ENCODE measurements around the gene STK11.
"Not testable (repeated sequence)": the region's sequence is repeated elsewhere in the genome, so short reads cannot be mapped to it uniquely, and the experiment has no call there.

Gene STK11

GRCh38 chr19:1169411-1169791, 36.2 kb upstream of the STK11 start:
- in situ Hi-C loops (cut with HindIII; ENCODE audit: low sequenced_read_pairs): no loop called here

- in situ Hi-C loops (cut with HindIII; ENCODE audit: low sequenced_read_pairs): no loop called here
These were observed 35.4 kb upstream of the STK11 start for GRCh38 chr19:1169921-1170885.

DNA sequence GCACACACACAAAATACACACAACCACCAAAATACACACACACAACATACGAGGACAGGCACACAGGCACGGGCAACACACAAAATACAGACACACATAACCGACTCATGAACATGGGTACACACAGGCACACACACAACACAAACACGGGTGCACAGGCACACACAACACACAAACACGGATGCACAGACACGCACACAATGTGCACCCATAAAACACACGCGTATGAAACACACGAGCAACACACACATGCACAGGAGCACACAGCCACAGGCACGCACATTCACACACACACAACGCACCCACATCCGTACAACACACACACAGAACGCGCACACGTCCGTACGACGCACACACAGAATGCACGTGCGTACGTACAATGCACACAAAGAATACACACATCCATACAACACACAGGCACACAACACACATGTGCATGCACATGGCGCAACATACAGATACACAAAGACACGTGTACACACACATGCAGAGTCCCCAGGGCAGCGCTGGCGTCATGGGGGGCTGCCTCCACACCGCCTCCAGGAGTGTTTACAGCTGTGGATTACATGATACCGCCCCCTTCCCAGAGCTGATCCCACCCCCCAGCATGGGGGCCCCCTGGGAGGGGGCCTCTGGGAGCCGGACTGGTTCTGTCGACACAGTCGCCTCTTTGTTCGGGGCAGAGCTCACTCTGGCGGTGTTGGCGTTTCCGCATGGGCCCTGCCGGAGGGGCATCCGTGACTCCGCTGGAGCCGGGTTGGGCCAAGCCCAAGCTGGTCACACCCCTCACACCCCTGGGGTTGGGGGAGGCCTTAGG, 34.4 kb upstream of the STK11 start:
- in situ Hi-C loops (cut with HindIII; ENCODE audit: low sequenced_read_pairs): no loop called here

- in situ Hi-C loops (cut with HindIII; ENCODE audit: low sequenced_read_pairs): no loop called here
These were observed 33.7 kb upstream of the STK11 start for GRCh38 chr19:1171755-1172352.

DNA sequence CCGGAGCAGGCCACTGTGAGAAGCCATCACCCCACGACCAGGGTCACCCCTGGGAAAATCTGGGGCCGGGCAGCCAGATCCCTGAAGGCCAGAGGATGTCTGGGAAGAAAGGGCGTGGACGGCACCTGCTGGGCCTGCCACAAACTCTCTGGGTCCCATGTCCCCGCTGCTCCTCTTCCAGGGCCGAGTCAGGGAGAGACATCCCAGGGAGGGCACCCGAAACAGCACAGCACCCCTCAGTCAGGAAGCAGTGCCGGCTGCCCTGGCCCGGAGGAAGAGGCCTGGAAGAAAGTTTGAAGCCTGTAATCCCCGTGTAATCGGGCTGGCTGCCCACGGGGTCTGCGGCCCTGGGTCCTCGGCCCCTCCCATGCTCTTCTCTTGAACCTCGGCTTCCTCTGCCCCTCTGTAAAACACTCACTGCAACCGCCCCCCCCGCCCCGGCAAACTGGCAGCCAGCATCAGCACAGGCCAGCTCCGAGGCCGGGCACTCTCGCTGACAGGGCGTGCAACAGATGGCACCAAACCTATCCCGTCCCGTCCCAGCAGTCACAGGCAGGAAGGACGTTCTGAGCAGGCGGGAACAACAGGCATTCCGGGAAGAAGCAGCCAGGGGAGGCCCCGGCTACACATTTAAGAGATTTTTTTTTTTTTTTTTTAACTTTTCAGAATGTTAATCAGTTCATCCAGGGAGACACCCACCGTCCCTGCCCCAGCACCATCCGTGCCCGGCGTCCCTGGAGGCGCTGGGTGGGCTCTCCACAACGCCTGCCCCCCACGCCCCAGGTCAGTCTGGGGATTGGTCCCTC, 33.0 kb upstream of the STK11 start:
- in situ Hi-C loops (cut with HindIII; ENCODE audit: low sequenced_read_pairs): no loop called here

DNA sequence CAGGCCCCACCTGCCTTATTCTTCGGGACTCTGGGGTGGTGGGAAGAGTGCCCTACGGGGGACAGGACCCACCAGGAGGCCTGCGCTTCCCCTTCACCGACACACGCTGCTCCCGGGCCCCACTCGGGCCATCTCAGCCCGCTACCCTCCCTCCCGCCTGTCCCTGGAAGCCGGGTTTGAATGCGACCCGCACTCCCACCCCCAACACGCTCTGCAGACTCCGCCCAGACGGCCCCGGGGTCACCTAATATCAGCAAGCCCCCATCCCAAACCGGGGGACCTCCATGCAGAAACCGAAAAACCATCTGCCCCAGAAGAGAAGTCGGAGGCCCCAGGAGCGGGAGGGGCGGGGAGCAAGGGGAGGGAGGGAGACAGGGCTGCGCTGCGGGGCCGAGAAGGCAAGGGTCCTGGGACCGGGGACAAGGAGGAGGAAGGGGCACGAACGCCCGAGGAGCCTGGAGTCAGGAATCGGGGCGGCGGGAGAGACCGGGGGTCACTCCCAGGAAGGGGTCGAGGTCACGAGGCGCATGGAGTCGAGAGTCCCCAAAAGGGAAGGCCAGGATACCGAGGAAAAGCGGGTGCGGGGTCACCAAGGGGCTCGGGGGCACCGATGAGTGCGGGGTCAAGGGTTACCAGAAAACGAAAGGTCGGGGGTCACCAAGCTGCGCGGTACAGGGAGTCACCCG, 32.3 kb upstream of the STK11 start:
- in situ Hi-C loops (cut with HindIII; ENCODE audit: low sequenced_read_pairs): no loop called here

DNA sequence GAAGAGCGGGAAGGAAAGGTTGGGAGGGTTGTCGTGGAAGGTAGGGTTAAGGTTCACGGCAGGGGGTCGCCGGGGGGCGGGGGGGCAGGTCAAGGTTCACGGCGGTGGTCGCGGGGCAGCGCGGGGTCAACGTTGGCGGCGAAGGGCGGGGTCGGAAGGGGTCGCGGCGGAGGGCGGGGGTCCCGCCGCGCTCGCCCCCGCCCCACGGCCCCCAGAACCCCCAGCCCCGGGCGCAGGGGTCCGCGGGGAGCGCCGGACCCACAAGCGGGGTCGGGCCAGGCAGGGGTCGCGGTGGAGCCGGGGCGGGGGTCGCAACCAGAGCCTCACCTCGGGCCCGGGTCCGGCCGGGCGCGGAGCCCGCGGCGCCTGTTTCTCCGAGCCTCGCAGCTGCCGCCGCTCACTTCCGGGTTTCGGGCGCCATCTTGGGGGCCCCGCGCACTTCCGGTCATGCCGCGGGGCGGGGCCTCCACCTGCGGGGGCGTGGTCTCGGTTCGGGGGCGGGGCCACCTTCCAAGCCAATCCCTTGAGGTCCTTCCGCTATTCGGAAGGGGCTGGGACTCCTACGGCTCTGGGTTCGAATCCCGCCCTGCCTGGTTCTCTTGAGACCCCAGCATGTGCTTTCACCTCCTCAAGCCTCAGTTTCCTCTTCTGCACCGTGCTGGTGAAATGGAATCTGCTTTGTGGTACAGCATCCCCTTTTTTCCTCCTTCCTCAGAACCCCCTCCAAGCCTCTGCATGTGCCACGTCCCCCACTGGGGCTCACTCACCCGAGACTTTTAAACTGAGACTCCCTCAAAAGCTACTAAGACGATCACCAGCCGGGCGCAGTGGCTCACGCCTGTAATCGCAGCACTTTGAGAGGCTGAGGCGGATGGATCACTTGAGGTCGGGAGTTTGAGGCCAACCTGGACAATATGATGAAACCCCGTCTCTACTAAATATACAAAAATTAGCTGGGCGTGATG, 31.5 kb upstream of the STK11 start, which contains the start of gene SBNO2:
Gene SBNO2 (minus strand): TSS at position 424 of the 965 bp plus-strand sequence. CDS start 19,992 bp downstream, outside the sequence.
- in situ Hi-C loops (cut with HindIII; ENCODE audit: low sequenced_read_pairs): no loop called here

GRCh38 chr19:1177322-1178114, 28.1 kb upstream of the STK11 start:
- in situ Hi-C loops (cut with HindIII; ENCODE audit: low sequenced_read_pairs): no loop called here

- in situ Hi-C loops (cut with HindIII; ENCODE audit: low sequenced_read_pairs): no loop called here
These were observed 24.0 kb upstream of the STK11 start for GRCh38 chr19:1181606-1182005.

- in situ Hi-C loops (cut with HindIII; ENCODE audit: low sequenced_read_pairs): no loop called here
These were observed 23.5 kb upstream of the STK11 start for GRCh38 chr19:1182068-1182467.

- in situ Hi-C loops (cut with HindIII; ENCODE audit: low sequenced_read_pairs): no loop called here
These were observed 22.9 kb upstream of the STK11 start for GRCh38 chr19:1182727-1183126.

DNA sequence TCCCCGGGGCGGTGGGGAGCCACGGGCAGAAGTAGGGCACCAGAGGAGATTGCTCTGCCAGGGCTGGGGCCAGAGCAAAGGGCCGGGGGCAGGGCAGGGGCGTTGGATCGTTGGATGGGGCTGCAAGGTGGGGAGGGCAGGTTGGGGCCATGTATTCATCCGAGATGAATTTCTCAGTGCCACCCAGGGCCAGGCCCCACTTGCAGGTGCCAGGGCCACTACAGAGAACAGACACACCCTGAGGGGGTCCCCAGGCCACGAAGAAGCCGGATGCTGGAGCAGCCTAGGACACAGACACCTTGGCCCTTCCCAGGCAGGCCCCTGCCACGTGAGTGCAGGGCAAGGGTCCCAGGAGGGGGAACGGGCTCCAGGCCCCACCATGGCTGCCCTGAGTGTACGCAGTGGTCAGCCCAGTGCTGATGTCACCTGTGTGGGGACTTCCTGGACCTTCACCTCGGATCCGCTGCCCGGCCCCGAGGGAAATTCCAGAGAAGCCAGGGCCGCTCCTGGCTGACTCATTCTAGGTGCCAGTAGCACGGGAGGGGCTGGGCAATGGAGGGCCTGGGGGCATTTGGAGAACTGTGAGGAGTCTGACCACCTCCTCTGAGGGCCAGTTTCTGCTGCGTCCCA, 21.9 kb upstream of the STK11 start:
- in situ Hi-C loops (cut with HindIII; ENCODE audit: low sequenced_read_pairs): no loop called here

DNA sequence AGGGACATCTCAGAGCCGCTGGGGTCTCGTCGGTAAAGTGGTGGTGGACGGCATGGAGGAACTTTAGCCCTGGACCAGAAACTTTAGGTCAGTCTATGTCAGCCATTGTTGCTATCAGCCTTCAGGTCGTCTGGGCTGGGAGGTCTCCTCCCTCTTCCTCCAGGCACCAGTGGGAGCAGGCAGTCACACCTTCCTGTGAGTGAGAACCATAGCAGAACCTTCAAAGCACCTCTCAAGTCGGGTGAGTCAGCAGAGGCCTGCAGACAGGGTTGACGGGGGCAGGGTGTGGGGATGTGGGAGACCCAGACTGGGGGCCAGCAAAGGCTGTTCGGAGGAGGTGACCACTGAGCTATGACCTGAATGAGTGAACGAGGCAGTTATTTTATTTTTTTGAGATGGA, 16.2 kb upstream of the STK11 start:
- in situ Hi-C loops (cut with HindIII; ENCODE audit: low sequenced_read_pairs): no loop called here

DNA sequence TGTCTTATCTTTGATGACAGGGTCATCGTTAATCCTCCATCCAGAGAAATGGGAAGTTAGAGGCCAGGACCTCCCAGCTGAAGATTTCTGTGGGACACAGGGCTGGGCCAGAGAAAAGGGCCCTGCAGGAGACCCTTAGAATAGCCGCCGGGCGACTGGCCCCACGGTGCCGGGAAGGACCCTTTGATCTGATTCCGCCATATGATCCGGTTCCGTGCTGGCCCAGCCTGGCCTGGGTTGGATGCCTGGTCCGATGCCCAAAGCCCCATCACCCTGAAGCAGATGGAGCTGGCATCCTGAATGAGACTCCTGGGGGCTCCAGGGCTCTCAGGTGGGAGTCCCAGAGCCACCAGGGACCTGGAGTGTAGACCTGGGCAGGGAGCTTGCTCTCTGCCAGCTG, 6.0 kb upstream of the STK11 start:
- in situ Hi-C loops (cut with HindIII; ENCODE audit: low sequenced_read_pairs): no loop called here

DNA sequence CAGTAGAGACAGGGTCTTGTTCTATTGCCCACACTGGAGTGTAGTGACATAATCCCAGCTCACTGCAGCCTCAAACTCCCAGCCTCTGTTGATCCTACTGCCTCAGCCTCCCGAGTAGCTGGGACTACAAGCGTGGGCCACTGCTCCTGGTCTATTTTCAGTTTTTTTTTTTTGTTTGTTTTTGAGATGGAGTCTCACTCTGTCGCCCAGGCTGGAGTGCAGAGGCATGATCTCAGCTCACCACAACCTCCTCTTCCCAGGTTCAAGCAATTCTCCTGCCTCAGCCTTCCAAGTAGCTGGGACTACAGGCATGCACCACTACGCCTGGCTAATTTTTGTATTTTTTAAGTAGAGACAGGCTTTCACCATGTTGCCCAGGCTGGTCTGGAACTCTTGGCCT, 5.0 kb upstream of the STK11 start:
- in situ Hi-C loops (cut with HindIII; ENCODE audit: low sequenced_read_pairs): not testable (repeated sequence)

- in situ Hi-C loops (cut with HindIII; ENCODE audit: low sequenced_read_pairs): no loop called here
These were observed 729 bp downstream of the STK11 start for GRCh38 chr19:1206150-1206863.

- in situ Hi-C loops (cut with HindIII; ENCODE audit: low sequenced_read_pairs): no loop called here
These were observed 1.4 kb downstream of the STK11 start for GRCh38 chr19:1206864-1207450.
